ENCODE data around the gene PHACTR3. TPM values are rescaled to one million over a fixed set of nuclear protein-coding genes. Genes with fewer than 3 reads are reported as not detected.

Gene PHACTR3
- total RNA-seq, 1 donor from 2014 or later, result 6.9 TPM

GRCh38 chr20:59778615-59779200 is 174.4 kb downstream of the PHACTR3 start:
- DNase-seq, result no peak

- DNase-seq, result no peak
Observed at GRCh38 chr20:59779656-59780380, 175.5 kb downstream of the PHACTR3 start.

- DNase-seq, result no peak
Observed at GRCh38 chr20:59780494-59781185, 176.3 kb downstream of the PHACTR3 start.

- DNase-seq, result no peak
Observed at GRCh38 chr20:59781226-59781625, 176.9 kb downstream of the PHACTR3 start.

GRCh38 chr20:59782986-59783640 is 178.8 kb downstream of the PHACTR3 start:
- no peak for DNase-seq

- no peak for DNase-seq
Observed at GRCh38 chr20:59783641-59784010, 179.3 kb downstream of the PHACTR3 start.

GRCh38 chr20:59784365-59784764 is 180.0 kb downstream of the PHACTR3 start:
- no peak for DNase-seq

- no peak for DNase-seq
Observed at GRCh38 chr20:59784791-59785668, 180.7 kb downstream of the PHACTR3 start.

GRCh38 chr20:59785669-59785959 is 181.3 kb downstream of the PHACTR3 start:
- no peak for DNase-seq

GRCh38 chr20:59785986-59786795 is 181.9 kb downstream of the PHACTR3 start:
- no peak for DNase-seq

GRCh38 chr20:59786801-59787537 is 182.6 kb downstream of the PHACTR3 start:
- DNase-seq, result no peak

- DNase-seq, result no peak
Observed at GRCh38 chr20:59787538-59787890, 183.2 kb downstream of the PHACTR3 start.

GRCh38 chr20:59788196-59788735 is 183.9 kb downstream of the PHACTR3 start:
- no peak for DNase-seq

GRCh38 chr20:59788811-59789397 is 184.6 kb downstream of the PHACTR3 start:
- DNase-seq, result no peak

GRCh38 chr20:59789686-59790085 is 185.3 kb downstream of the PHACTR3 start:
- DNase-seq, result no peak

GRCh38 chr20:59790346-59790745 is 186.0 kb downstream of the PHACTR3 start:
- no peak for DNase-seq

GRCh38 chr20:59792300-59792699 is 188.0 kb downstream of the PHACTR3 start:
- DNase-seq, result no peak

- no peak for DNase-seq
Observed at GRCh38 chr20:59794555-59794954, 190.2 kb downstream of the PHACTR3 start.

- no peak for DNase-seq
Observed at GRCh38 chr20:59800309-59800708, 196.0 kb downstream of the PHACTR3 start.

GRCh38 chr20:59802018-59802417 is 197.7 kb downstream of the PHACTR3 start:
- DNase-seq, result no peak
